H1 (cell line): Measurements from ENCODE around the gene KPNA4. TPM values are rescaled to one million over a fixed set of nuclear protein-coding genes. Genes with fewer than 3 reads are reported as not detected.

Source experiments
- CTCF ChIA-PET: fragments of 300-600 bp; sonication (Branson Sonifier 250); formaldehyde crosslinking; loops from one replicate; lab custom pipeline; 2021; ENCODE audit not compliant: partially characterized antibody; lab: Charles Lee
- POLR2A ChIA-PET: fragments of 300-600 bp; sonication (Branson Sonifier 250); formaldehyde crosslinking; loops from one replicate; lab custom pipeline; 2021; ENCODE audit warnings: inconsistent platforms; ENCODE audit not compliant: partially characterized antibody; lab: Charles Lee
- DNase-seq, 2 experiments: peaks; one replicate each; pipeline versions ENCODE4 v3.0.0 to v3.0.0-alpha.2; 2010 to 2022; ENCODE audit warnings: low spot score in 2 of 2, low read depth in 1 of 2, mixed read lengths in 1 of 2
- FAIRE-seq: peaks from 2 replicates; lab custom pipeline; 2011; peaks lifted over from hg19 to GRCh38; lab: Jason Lieb, UNC
- H2AFZ ChIP-seq: 2 replicates; pipeline ENCODE4 v1.8.1; 2012; ENCODE audit warnings: low read length, inconsistent platforms
- H2AK5ac ChIP-seq: 2 replicates; pipeline ENCODE4 v1.6.1; 2013; ENCODE audit warnings: low read depth, low read length
- H2BK120ac ChIP-seq: replicated peaks from 2 replicates; pipeline ENCODE3; 2013; ENCODE audit warnings: low read depth, low read length, inconsistent platforms
- H2BK12ac ChIP-seq: 2 replicates; pipeline ENCODE4 v1.6.1; 2013; ENCODE audit warnings: low read depth, low read length
- H2BK15ac ChIP-seq: 2 replicates; pipeline ENCODE4 v1.6.1; 2013; ENCODE audit warnings: low read length
- H2BK20ac ChIP-seq: 2 replicates; pipeline ENCODE4 v1.6.1; 2013; ENCODE audit warnings: low read length
- H2BK5ac ChIP-seq: 2 replicates; pipeline ENCODE4 v1.6.1; 2013; ENCODE audit warnings: low read depth, low read length
- H3K14ac ChIP-seq: 2 replicates; pipeline ENCODE4 v1.6.1; 2013; ENCODE audit warnings: inconsistent platforms; ENCODE audit not compliant: insufficient read length
- H3K18ac ChIP-seq: 2 replicates; pipeline ENCODE4 v1.6.1; 2013; ENCODE audit warnings: low read length; ENCODE audit errors: extremely low read depth
- H3K23ac ChIP-seq: 2 replicates; pipeline ENCODE4 v1.6.1; 2013; ENCODE audit warnings: inconsistent platforms; ENCODE audit not compliant: insufficient read length
- H3K23me2 ChIP-seq: 2 replicates; pipeline ENCODE4 v1.6.1; 2013; ENCODE audit warnings: low read depth, low read length
- H3K27ac ChIP-seq: 2 replicates; pipeline ENCODE4 v1.6.1; 2011; ENCODE audit warnings: low read depth, low read length, inconsistent platforms
- H3K27me3 ChIP-seq, 4 experiments: replicated peaks in 1 of 4; 1 replicate in 1 of 4; 2 replicates in 3 of 4; pipeline versions ENCODE4 v1.6.1 to v1.8.1; 2011 to 2013; ENCODE audit warnings: low read length in 3 of 4, mild to moderate bottlenecking in 3 of 4, inconsistent platforms in 2 of 4, mixed read lengths in 2 of 4, moderate library complexity in 1 of 4; ENCODE audit not compliant: control insufficient read depth in 3 of 4, insufficient read depth in 3 of 4; ENCODE audit errors: extremely low read depth in 1 of 4
- H3K36me3 ChIP-seq, 4 experiments: 2 replicates each; pipeline versions ENCODE4 v1.6.1 to v1.8.1; 2011 to 2013; ENCODE audit warnings: mild to moderate bottlenecking in 4 of 4, low read length in 3 of 4, moderate library complexity in 2 of 4, control low read depth in 1 of 4, inconsistent platforms in 1 of 4; ENCODE audit not compliant: insufficient read depth in 4 of 4, control insufficient read depth in 2 of 4
- H3K4ac ChIP-seq: replicated peaks from 2 replicates; pipeline ENCODE3; 2013; ENCODE audit warnings: low read length, low read depth, mixed read lengths, inconsistent platforms; ENCODE audit not compliant: insufficient read length
- H3K4me1 ChIP-seq, 4 experiments: replicated peaks in 1 of 4; 1 replicate in 1 of 4; 2 replicates in 3 of 4; pipeline versions ENCODE4 v1.6.1 to v1.8.1; 2011 to 2013; ENCODE audit warnings: low read length in 3 of 4, inconsistent platforms in 2 of 4, mixed read lengths in 1 of 4; ENCODE audit not compliant: insufficient read depth in 4 of 4, control insufficient read depth in 3 of 4
- H3K4me2 ChIP-seq, 2 experiments: 2 replicates each; pipeline versions ENCODE4 v1.6.1 to v1.8.1; 2011 to 2013; ENCODE audit warnings: low read depth in 2 of 2, low read length in 2 of 2, control low read depth in 1 of 2, inconsistent platforms in 1 of 2, mild to moderate bottlenecking in 1 of 2; ENCODE audit not compliant: insufficient read depth in 1 of 2
- H3K4me3 ChIP-seq, 4 experiments: fragments of 200-600, 300-600 bp in 1 of 4; sonication (generic), shearing (Covaris generic), sonication (Bioruptor Twin) in 1 of 4; 2 replicates each; pipeline versions ENCODE4 v1.5.1 to v1.8.1; 2011 to 2016; ENCODE audit warnings: low read length in 4 of 4, low read depth in 3 of 4, control low read depth in 2 of 4, inconsistent platforms in 2 of 4, mild to moderate bottlenecking in 2 of 4, mixed read lengths in 1 of 4, moderate library complexity in 1 of 4; ENCODE audit not compliant: insufficient read depth in 2 of 4; ENCODE audit errors: extremely low read depth in 1 of 4
- H3K56ac ChIP-seq: replicated peaks from 2 replicates; pipeline ENCODE3; 2013; ENCODE audit warnings: low read depth, mild to moderate bottlenecking, mixed read lengths, low read length, inconsistent platforms; ENCODE audit not compliant: insufficient read length
- H3K79me1 ChIP-seq: 2 replicates; pipeline ENCODE4 v1.6.1; 2013; ENCODE audit warnings: low read depth, low read length, control low read depth
- H3K79me2 ChIP-seq, 2 experiments: 2 replicates each; pipeline versions ENCODE4 v1.6.1 to v1.8.1; 2012 to 2013; ENCODE audit warnings: low read length in 2 of 2, mild to moderate bottlenecking in 2 of 2, inconsistent platforms in 1 of 2; ENCODE audit not compliant: insufficient read depth in 2 of 2, control insufficient read depth in 1 of 2
- H3K9ac ChIP-seq, 4 experiments: replicated peaks in 1 of 4; 1 replicate in 1 of 4; 2 replicates in 3 of 4; pipeline versions ENCODE4 v1.6.1 to v1.8.1; 2011 to 2013; ENCODE audit warnings: low read depth in 3 of 4, low read length in 3 of 4, control low read depth in 2 of 4, mild to moderate bottlenecking in 2 of 4, moderate library complexity in 2 of 4, inconsistent platforms in 1 of 4; ENCODE audit errors: extremely low read depth in 1 of 4
- H3K9me3 ChIP-seq, 2 experiments: 2 replicates each; pipeline versions ENCODE4 v1.6.1 to v1.8.1; 2012 to 2013; ENCODE audit warnings: mild to moderate bottlenecking in 2 of 2, moderate library complexity in 2 of 2, control low read depth in 1 of 2, inconsistent platforms in 1 of 2, low read depth in 1 of 2, low read length in 1 of 2, mixed read lengths in 1 of 2; ENCODE audit not compliant: insufficient read depth in 2 of 2
- H4K20me1 ChIP-seq, 2 experiments: replicated peaks in 1 of 2; 2 replicates each; pipeline versions ENCODE3 to v1.8.1; 2011 to 2013; ENCODE audit warnings: inconsistent platforms in 2 of 2, low read length in 2 of 2, mild to moderate bottlenecking in 1 of 2; ENCODE audit not compliant: insufficient read depth in 2 of 2, control insufficient read depth in 1 of 2
- H4K5ac ChIP-seq: 2 replicates; pipeline ENCODE4 v1.6.1; 2013; ENCODE audit warnings: low read length, low read depth, mixed read lengths, inconsistent platforms; ENCODE audit not compliant: insufficient read length
- H4K8ac ChIP-seq: 2 replicates; pipeline ENCODE4 v1.8.0; 2013; ENCODE audit warnings: mild to moderate bottlenecking, moderate library complexity, low read length, inconsistent platforms; ENCODE audit not compliant: insufficient read depth; ENCODE audit errors: extremely low read depth
- H4K91ac ChIP-seq: replicated peaks from 2 replicates; pipeline ENCODE3; 2013; ENCODE audit warnings: low read length, mixed read lengths, inconsistent platforms; ENCODE audit not compliant: insufficient read length
- E2F6 ChIP-seq: IDR thresholded peaks from 2 replicates; pipeline ENCODE4 v1.6.1; 2012; ENCODE audit warnings: inconsistent platforms
- GABPA ChIP-seq: IDR thresholded peaks from 2 replicates; pipeline ENCODE4 v1.6.1; 2011; ENCODE audit warnings: mild to moderate bottlenecking, low read length, moderate library complexity, borderline replicate concordance; ENCODE audit not compliant: insufficient read depth
- GTF2F1 ChIP-seq: IDR thresholded peaks from 2 replicates; pipeline ENCODE4 v1.6.1; 2012; ENCODE audit warnings: low read depth, low read length, improper control_type of control experiment, borderline replicate concordance
- JUND ChIP-seq: IDR thresholded peaks from 2 replicates; pipeline ENCODE4 v1.6.1; 2011; ENCODE audit warnings: mild to moderate bottlenecking, improper control_type of control experiment, low read length
- NANOG ChIP-seq: IDR thresholded peaks from 2 replicates; pipeline ENCODE4 v1.6.1; 2011; ENCODE audit warnings: low read length, low read depth, mild to moderate bottlenecking, inconsistent platforms; ENCODE audit not compliant: insufficient read depth, poor library complexity, severe bottlenecking
- RAD21 ChIP-seq, 2 experiments: IDR thresholded peaks in 1 of 2; conservative IDR thresholded peaks in 1 of 2; 2 replicates each; pipeline ENCODE4 v1.6.1; 2011; ENCODE audit warnings: low read depth in 2 of 2, low read length in 2 of 2, improper control_type of control experiment in 1 of 2, inconsistent platforms in 1 of 2, mild to moderate bottlenecking in 1 of 2, moderate library complexity in 1 of 2
- RBBP5 ChIP-seq: IDR thresholded peaks from 2 replicates; pipeline ENCODE4 v1.7.1; 2012; ENCODE audit warnings: low read depth, mild to moderate bottlenecking, inconsistent platforms, low read length, moderate library complexity, borderline replicate concordance
- RNF2 ChIP-seq: fragments of 200-900, 300-1000 bp; sonication (generic); IDR thresholded peaks from 2 replicates; pipeline ENCODE4 v1.7.1; 2016; ENCODE audit warnings: borderline replicate concordance, low read depth, mild to moderate bottlenecking, antibody characterized with exemption, low read length; ENCODE audit not compliant: poor library complexity, severe bottlenecking; ENCODE audit errors: missing control alignments
- WGBS, 2 experiments: shearing (Covaris generic) in 1 of 2; methylation state at CpG; one replicate each; pipeline versions ENCODE4 v1.1.6 to v1.1.7; 2013 to 2015; ENCODE audit warnings: low lambda C conversion rate in 2 of 2, mixed read lengths in 2 of 2, inconsistent platforms in 1 of 2, low coverage in 1 of 2, missing lambda C conversion rate in 1 of 2; ENCODE audit not compliant: insufficient replicate concordance in 2 of 2, insufficient coverage in 1 of 2, insufficient read length in 1 of 2; ENCODE audit errors: extremely low coverage in 1 of 2, missing lambda C conversion rate in 1 of 2; 5-methylcytosine and 5-hydroxymethylcytosine counted together
- polyA plus RNA-seq, 7 experiments: library from polyadenylated mRNA; depleted of rRNA in 3 of 7; stranded (reverse) in 5 of 7; unstranded in 2 of 7; fragments of >200 nt in 5 of 7; fragments of 200-250 nt in 2 of 7; gene quantifications; 1 replicate in 5 of 7; 2 replicates in 1 of 7; 4 replicates in 1 of 7; pipeline versions ENCODE4 v1.2.1 to v1.2.3, GENCODE V29; 2011 to 2013; ENCODE audit warnings: missing spikeins in 2 of 7, mixed read lengths in 2 of 7
- total RNA-seq: library from RNA; stranded (reverse); fragmentation: NEBNext Ultra II Directional; extraction: Animal tissue kit (Norgen Biotek cat#: 25700); gene quantifications from 2 replicates; pipeline ENCODE4 v1.2.1, GENCODE V29; 2021

Gene KPNA4
- total and polyA plus RNA-seq, 2 of the 8 experiments (the other 6 are each of a cell fraction or from before 2014, with no cell fraction given) = 13.2 to 81.9 TPM

GRCh38 chr3:160471892-160472291, 93.5 kb downstream of the KPNA4 start:
- no peak overlapping the region for H3K18ac ChIP-seq
- H4K20me1 ChIP-seq = no peaks in the 10 kb centered on the region
- no peak overlapping the region for H3K14ac ChIP-seq
- H3K56ac ChIP-seq = no peak overlapping the region
- no peak for TF ChIP-seq RAD21 (IDR thresholded peaks at IDR 0.05 in 1 of 2, conservative IDR thresholded peaks at IDR 0.05 in 1 of 2; ENCODE audit: low read depth in 2 of 2, low read length in 2 of 2)
- no peak for TF ChIP-seq E2F6
- TF ChIP-seq JUND = no peak
- no peak for TF ChIP-seq NANOG
- no peak for TF ChIP-seq GTF2F1
- TF ChIP-seq RNF2 = no peak
- TF ChIP-seq GABPA = no peak
- TF ChIP-seq RBBP5 = no peak
- no peak overlapping the region for H2BK5ac ChIP-seq
- ChIA-PET CTCF (interaction anchor here (0.8 to 1.6 kb wide), 3 partner anchors 10 to 22 kb away, joined by 3 to 8 read pairs (median 4); partner anchors contain the start of gene TRIM59), POLR2A (interaction anchor here (1.1 kb wide), 1 partner anchor 22 kb away, joined by 4 read pairs; the partner anchor contains the start of gene TRIM59)
- 81% methylated on average over 2 of the region's 2 CpGs; no CpG with 5 or more reads in 1 of the 2 experiments for WGBS, 2 experiments
- H3K27ac ChIP-seq = no peak overlapping the region
- no peak overlapping the region for H2AFZ ChIP-seq
- no peaks in the 10 kb centered on the region for H3K79me2 ChIP-seq
- peaks cover 19 to 21% of the 10 kb centered on the region in 2 experiments for H3K9me3 ChIP-seq
- no peak overlapping the region for H2BK15ac ChIP-seq
- H3K23me2 ChIP-seq = no peaks in the 10 kb centered on the region
- H3K4me3 ChIP-seq = no peak overlapping the region
- no peaks in the 10 kb centered on the region for H3K4me1 ChIP-seq
- H3K4me2 ChIP-seq = no peak overlapping the region
- H3K4ac ChIP-seq = no peak overlapping the region
- H4K91ac ChIP-seq = no peak overlapping the region
- no peak overlapping the region for H2AK5ac ChIP-seq
- H3K9ac ChIP-seq = no peak overlapping the region
- no peak overlapping the region for H4K8ac ChIP-seq
- H2BK12ac ChIP-seq = no peak overlapping the region
- H4K5ac ChIP-seq = no peak overlapping the region
- no peaks in the 10 kb centered on the region for H3K27me3 ChIP-seq
- H3K79me1 ChIP-seq = no peaks in the 10 kb centered on the region
- H3K36me3 ChIP-seq = no peaks in the 10 kb centered on the region; a peak in 1 of 8 replicates
- no peak for FAIRE-seq
- DNase-seq = no peak
- no peak overlapping the region for H3K23ac ChIP-seq
- H2BK20ac ChIP-seq = no peak overlapping the region
- H2BK120ac ChIP-seq = no peak overlapping the region
